Endothelial cell of umbilical vein (primary cell): Measurements from ENCODE around the gene APOC3. TPM values are rescaled to one million over a fixed set of nuclear protein-coding genes. Genes with fewer than 3 reads are reported as not detected.

Source experiments
- BruUV-seq: library from RNA; stranded (reverse); fragments of 400-500 nt; replicated peaks from 2 replicates; lab custom pipeline; 2021; lab: Mats Ljungman, UMichigan
- CTCF ChIA-PET: fragments of 300-600, 350-600 bp; sonication (Branson Sonifier 250); formaldehyde crosslinking; loops from one replicate; lab custom pipeline; 2021; ENCODE audit warnings: antibody characterized with exemption, inconsistent platforms; lab: Charles Lee
- POLR2A ChIA-PET: fragments of 300-600, 350-600 bp; sonication (Branson Sonifier 250); formaldehyde crosslinking; loops from one replicate; lab custom pipeline; 2021; ENCODE audit warnings: antibody characterized with exemption, inconsistent platforms; lab: Charles Lee
- DNase-seq: peaks from one replicate; pipeline ENCODE4 v3.0.0-alpha.2; 2011; ENCODE audit warnings: low read depth, low spot score
- FAIRE-seq: peaks from 2 replicates; lab custom pipeline; 2011; peaks lifted over from hg19 to GRCh38; lab: Jason Lieb, UNC
- H2AFZ ChIP-seq: 2 replicates; pipeline ENCODE4 v1.6.0; 2012; ENCODE audit warnings: low read depth, low read length, control low read depth, inconsistent platforms
- H3K27ac ChIP-seq: 2 replicates; pipeline ENCODE4 v1.5.1; 2011; ENCODE audit warnings: low read depth, mild to moderate bottlenecking, control low read depth, low read length, moderate library complexity; ENCODE audit not compliant: insufficient read depth
- H3K27me3 ChIP-seq, 2 experiments: 2 replicates each; pipeline versions ENCODE4 v1.6.0 to v1.6.1; 2011; ENCODE audit warnings: low read length in 2 of 2, mixed read lengths in 1 of 2; ENCODE audit not compliant: control insufficient read depth in 2 of 2, insufficient read depth in 2 of 2
- H3K36me3 ChIP-seq, 2 experiments: 2 replicates in 1 of 2; 3 replicates in 1 of 2; pipeline ENCODE4 v1.5.1; 2011; ENCODE audit warnings: low read length in 2 of 2, mild to moderate bottlenecking in 1 of 2, moderate library complexity in 1 of 2; ENCODE audit not compliant: control insufficient read depth in 2 of 2, insufficient read depth in 2 of 2; ENCODE audit errors: extremely low read depth in 1 of 2
- H3K4me1 ChIP-seq: 3 replicates; pipeline ENCODE4 v1.5.1; 2011; ENCODE audit warnings: mild to moderate bottlenecking, low read length; ENCODE audit not compliant: control insufficient read depth, insufficient read depth; ENCODE audit errors: extremely low read depth
- H3K4me2 ChIP-seq: 2 replicates; pipeline ENCODE4 v1.6.1; 2011; ENCODE audit warnings: low read length, control low read depth, mixed read lengths; ENCODE audit not compliant: insufficient read depth
- H3K4me3 ChIP-seq, 3 experiments: fragments of 200-600 bp in 1 of 3; sonication (generic), shearing (Covaris generic) in 1 of 3; replicated peaks in 1 of 3; 2 replicates each; pipeline ENCODE4 v1.5.1; 2011 to 2016; ENCODE audit warnings: control low read depth in 3 of 3, low read length in 3 of 3, mild to moderate bottlenecking in 2 of 3, inconsistent platforms in 1 of 3, low read depth in 1 of 3, moderate library complexity in 1 of 3; ENCODE audit not compliant: insufficient read depth in 1 of 3
- H3K79me2 ChIP-seq: 2 replicates; pipeline ENCODE4 v1.6.0; 2012; ENCODE audit warnings: low read length, inconsistent platforms; ENCODE audit not compliant: control insufficient read depth, insufficient read depth
- H3K9ac ChIP-seq: replicated peaks from 2 replicates; pipeline ENCODE3; 2011; ENCODE audit warnings: low read length, control low read depth; ENCODE audit not compliant: insufficient read depth; ENCODE audit errors: extremely low read depth
- H3K9me1 ChIP-seq: replicated peaks from 3 replicates; pipeline ENCODE4 v1.6.0; 2011; ENCODE audit warnings: mild to moderate bottlenecking, low read length; ENCODE audit not compliant: control insufficient read depth, insufficient read depth; ENCODE audit errors: extremely low read depth
- H3K9me3 ChIP-seq: replicated peaks from 2 replicates; pipeline ENCODE4 v1.5.1; 2012; ENCODE audit warnings: low read length, inconsistent platforms; ENCODE audit not compliant: control insufficient read depth, insufficient read depth
- H4K20me1 ChIP-seq: replicated peaks from 2 replicates; pipeline ENCODE3; 2011; ENCODE audit warnings: mild to moderate bottlenecking, low read length; ENCODE audit not compliant: control insufficient read depth, insufficient read depth; ENCODE audit errors: extremely low read depth
- FOS ChIP-seq: IDR thresholded peaks from 2 replicates; pipeline ENCODE4 v1.6.1; 2011; ENCODE audit warnings: mild to moderate bottlenecking, low read length, moderate library complexity, borderline replicate concordance; ENCODE audit not compliant: insufficient read depth
- GATA2 ChIP-seq: IDR thresholded peaks from 2 replicates; pipeline ENCODE4 v1.7.0; 2011; ENCODE audit warnings: low read depth, mild to moderate bottlenecking, moderate library complexity, mixed read lengths, low read length; ENCODE audit not compliant: insufficient read length, insufficient read depth
- JUN ChIP-seq: IDR thresholded peaks from 2 replicates; pipeline ENCODE4 v1.6.1; 2011; ENCODE audit warnings: borderline replicate concordance, low read depth; ENCODE audit not compliant: insufficient read length, insufficient read depth
- MYC ChIP-seq: IDR thresholded peaks from one replicate; pipeline ENCODE4 v1.6.1; 2011; ENCODE audit warnings: mild to moderate bottlenecking, low read depth, low read length
- POLR2A ChIP-seq: IDR thresholded peaks from 2 replicates; pipeline ENCODE4 v1.6.1; 2012; ENCODE audit warnings: low read depth, mild to moderate bottlenecking, control low read depth, low read length
- POLR2AphosphoS5 ChIP-seq: IDR thresholded peaks from 2 replicates; pipeline ENCODE4 v1.6.1; 2012; ENCODE audit warnings: low read depth, mild to moderate bottlenecking, control low read depth, low read length, moderate library complexity; ENCODE audit not compliant: insufficient read depth
- dilution Hi-C: fragments of 300-500 bp; cut with MboI; formaldehyde crosslinking; loops from one replicate; pipeline ENCODE4 v1.15.0; 2019; ENCODE audit warnings: low sequenced_read_pairs; ENCODE audit not compliant: extremely low pct_ligation_motif_present
- intact Hi-C: fragments of 100-400 bp; cut with micrococcal nuclease; formaldehyde crosslinking; loops from one replicate; pipeline ENCODE4 v1.10.0; 2022
- polyA plus RNA-seq, 4 experiments: library from polyadenylated mRNA; depleted of rRNA in 3 of 4; stranded (reverse) in 3 of 4; unstranded in 1 of 4; fragments of >200 nt; gene quantifications; 2 replicates each; pipeline versions ENCODE4 v1.2.1 to v1.2.3, GENCODE V29; 2011 to 2012; ENCODE audit warnings: missing spikeins in 1 of 4
- total RNA-seq: library from RNA; stranded (reverse); gene quantifications from 2 replicates; pipeline ENCODE4 v1.2.3, GENCODE V29; 2021

Gene APOC3
- total and polyA plus RNA-seq, 2 donors (not counting 3 experiments of a cell fraction or from before 2014, with no cell fraction given), result not detected

DNA sequence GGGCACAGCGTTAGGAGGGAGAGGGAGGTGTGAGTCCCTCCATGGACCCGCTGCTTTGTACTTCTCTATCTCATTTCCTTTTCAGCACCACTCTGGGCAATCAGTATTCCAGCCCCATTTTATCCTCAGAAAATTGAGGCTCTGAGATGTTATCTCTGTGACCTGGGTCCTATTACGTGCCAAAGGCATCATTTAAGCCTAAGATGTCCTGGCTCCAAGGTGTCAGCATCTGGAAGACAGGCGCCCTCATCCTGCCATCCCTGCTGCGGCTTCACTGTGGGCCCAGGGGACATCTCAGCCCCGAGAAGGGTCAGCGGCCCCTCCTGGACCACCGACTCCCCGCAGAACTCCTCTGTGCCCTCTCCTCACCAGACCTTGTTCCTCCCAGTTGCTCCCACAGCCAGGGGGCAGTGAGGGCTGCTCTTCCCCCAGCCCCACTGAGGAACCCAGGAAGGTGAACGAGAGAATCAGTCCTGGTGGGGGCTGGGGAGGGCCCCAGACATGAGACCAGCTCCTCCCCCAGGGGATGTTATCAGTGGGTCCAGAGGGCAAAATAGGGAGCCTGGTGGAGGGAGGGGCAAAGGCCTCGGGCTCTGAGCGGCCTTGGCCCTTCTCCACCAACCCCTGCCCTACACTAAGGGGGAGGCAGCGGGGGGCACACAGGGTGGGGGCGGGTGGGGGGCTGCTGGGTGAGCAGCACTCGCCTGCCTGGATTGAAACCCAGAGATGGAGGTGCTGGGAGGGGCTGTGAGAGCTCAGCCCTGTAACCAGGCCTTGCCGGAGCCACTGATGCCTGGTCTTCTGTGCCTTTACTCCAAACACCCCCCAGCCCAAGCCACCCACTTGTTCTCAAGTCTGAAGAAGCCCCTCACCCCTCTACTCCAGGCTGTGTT is 829 bp upstream of the APOC3 start:
- H3K27me3 ChIP-seq, result no peaks in the 10 kb centered on the region
- dilution Hi-C loops (no loop called here), intact Hi-C loops (no loop called here)
- no peak for FAIRE-seq
- H3K4me1 ChIP-seq, result no peaks in the 10 kb centered on the region
- ChIA-PET CTCF (interaction anchor here (0.7 to 1.9 kb wide), 2 partner anchors 38 kb away, joined by 3 to 7 read pairs; partner anchors contain the start of gene APOA5), POLR2A (no interaction called here)
- no peak overlapping the region for H3K9ac ChIP-seq
- H3K4me2 ChIP-seq, result no peak overlapping the region
- H3K9me1 ChIP-seq, result no peaks in the 10 kb centered on the region
- H2AFZ ChIP-seq, result no peak overlapping the region
- no peaks in the 10 kb centered on the region for H3K9me3 ChIP-seq
- H4K20me1 ChIP-seq, result no peaks in the 10 kb centered on the region
- H3K36me3 ChIP-seq, result no peaks in the 10 kb centered on the region
- TF ChIP-seq FOS (no peak), GATA2 (no peak), POLR2A (no peak)
- no peak overlapping the region for H3K4me3 ChIP-seq
- no TSS peak for BruUV-seq
- no peaks in the 10 kb centered on the region for H3K79me2 ChIP-seq
- no peak overlapping the region for H3K27ac ChIP-seq
- DNase-seq, result no peak

DNA sequence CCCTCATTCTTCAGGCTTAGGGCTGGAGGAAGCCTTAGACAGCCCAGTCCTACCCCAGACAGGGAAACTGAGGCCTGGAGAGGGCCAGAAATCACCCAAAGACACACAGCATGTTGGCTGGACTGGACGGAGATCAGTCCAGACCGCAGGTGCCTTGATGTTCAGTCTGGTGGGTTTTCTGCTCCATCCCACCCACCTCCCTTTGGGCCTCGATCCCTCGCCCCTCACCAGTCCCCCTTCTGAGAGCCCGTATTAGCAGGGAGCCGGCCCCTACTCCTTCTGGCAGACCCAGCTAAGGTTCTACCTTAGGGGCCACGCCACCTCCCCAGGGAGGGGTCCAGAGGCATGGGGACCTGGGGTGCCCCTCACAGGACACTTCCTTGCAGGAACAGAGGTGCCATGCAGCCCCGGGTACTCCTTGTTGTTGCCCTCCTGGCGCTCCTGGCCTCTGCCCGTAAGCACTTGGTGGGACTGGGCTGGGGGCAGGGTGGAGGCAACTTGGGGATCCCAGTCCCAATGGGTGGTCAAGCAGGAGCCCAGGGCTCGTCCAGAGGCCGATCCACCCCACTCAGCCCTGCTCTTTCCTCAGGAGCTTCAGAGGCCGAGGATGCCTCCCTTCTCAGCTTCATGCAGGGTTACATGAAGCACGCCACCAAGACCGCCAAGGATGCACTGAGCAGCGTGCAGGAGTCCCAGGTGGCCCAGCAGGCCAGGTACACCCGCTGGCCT is 641 bp downstream of the APOC3 start:
- DNase-seq, result no peak
- H3K4me2 ChIP-seq, result no peak overlapping the region
- ChIA-PET POLR2A (no interaction called here), CTCF (interaction anchor here (0.6 to 1.9 kb wide), 2 partner anchors 39 to 275 kb away, joined by 4 to 7 read pairs; partner anchors contain the start of gene APOA5)
- H3K27ac ChIP-seq, result no peak overlapping the region
- H3K79me2 ChIP-seq, result no peaks in the 10 kb centered on the region
- no peaks in the 10 kb centered on the region for H3K9me1 ChIP-seq
- no peaks in the 10 kb centered on the region for H4K20me1 ChIP-seq
- H3K4me1 ChIP-seq, result peaks cover 2% of the 10 kb centered on the region
- no peak overlapping the region for H2AFZ ChIP-seq
- no peaks in the 10 kb centered on the region for H3K36me3 ChIP-seq
- no peak for FAIRE-seq
- no peak overlapping the region for H3K9ac ChIP-seq
- BruUV-seq, result no TSS peak
- dilution Hi-C loops (no loop called here), intact Hi-C loops (no loop called here)
- H3K27me3 ChIP-seq, result no peaks in the 10 kb centered on the region
- no peak overlapping the region for H3K4me3 ChIP-seq
- no peaks in the 10 kb centered on the region for H3K9me3 ChIP-seq
- TF ChIP-seq FOS, result no peak
- TF ChIP-seq POLR2AphosphoS5, result no peak
- no peak for TF ChIP-seq MYC
- no peak for TF ChIP-seq JUN
- TF ChIP-seq GATA2, result no peak
